ENCODE results near the gene SIM2.

SIM2 gene

GRCh38 chr21:36677443-36677842, 21.5 kb upstream of the SIM2 start:
- Histone ChIP-seq H3K36me3 (ENCODE audit: insufficient read depth, low read length) (no peaks in the 10 kb centered on the region), H3K4me3 (no peak overlapping the region), H3K9me3 (ENCODE audit: low read depth, low read length) (no peaks in the 10 kb centered on the region), H3K27ac (no peak overlapping the region), H3K9ac (ENCODE audit: insufficient read length) (no peak overlapping the region)
- no peak for TF ChIP-seq FOXP2 (optimal IDR thresholded peaks at IDR 0.05; ENCODE audit: control extremely low read depth, extremely low read length, insufficient read depth)
- TF ChIP-seq POLR2AphosphoS5 (IDR thresholded peaks at IDR 0.05; ENCODE audit: borderline replicate concordance, low read depth, low read length): no peak
- TF ChIP-seq EZH2 (IDR thresholded peaks at IDR 0.05): no peak
- no peak for DNase-seq (ENCODE audit: low read depth, low spot score)

- H3K27ac ChIP-seq: no peak overlapping the region
- no peaks in the 10 kb centered on the region for H3K9me3 ChIP-seq (ENCODE audit: low read depth, low read length)
- no peak overlapping the region for H3K4me3 ChIP-seq
- no peak overlapping the region for H3K9ac ChIP-seq (ENCODE audit: insufficient read length)
- TF ChIP-seq POLR2AphosphoS5 (IDR thresholded peaks at IDR 0.05; ENCODE audit: borderline replicate concordance, low read depth, low read length): no peak
- no peak for TF ChIP-seq EZH2 (IDR thresholded peaks at IDR 0.05)
- no peak for TF ChIP-seq FOXP2 (optimal IDR thresholded peaks at IDR 0.05; ENCODE audit: control extremely low read depth, extremely low read length, insufficient read depth)
- no peaks in the 10 kb centered on the region for H3K36me3 ChIP-seq (ENCODE audit: insufficient read depth, low read length)
- DNase-seq (ENCODE audit: low read depth, low spot score): no peak
Observed at GRCh38 chr21:36678538-36678937, 20.4 kb upstream of the SIM2 start.

- no peak overlapping the region for H3K4me3 ChIP-seq
- no peak for TF ChIP-seq POLR2AphosphoS5 (IDR thresholded peaks at IDR 0.05; ENCODE audit: borderline replicate concordance, low read depth, low read length)
- TF ChIP-seq EZH2 (IDR thresholded peaks at IDR 0.05): no peak
- no peak for TF ChIP-seq FOXP2 (optimal IDR thresholded peaks at IDR 0.05; ENCODE audit: control extremely low read depth, extremely low read length, insufficient read depth)
- H3K9me3 ChIP-seq (ENCODE audit: low read depth, low read length): no peaks in the 10 kb centered on the region
- no peak overlapping the region for H3K9ac ChIP-seq (ENCODE audit: insufficient read length)
- no peak for DNase-seq (ENCODE audit: low read depth, low spot score)
- H3K36me3 ChIP-seq (ENCODE audit: insufficient read depth, low read length): no peaks in the 10 kb centered on the region
- H3K27ac ChIP-seq: no peak overlapping the region
Observed at GRCh38 chr21:36681117-36681631, 17.7 kb upstream of the SIM2 start.

- no peaks in the 10 kb centered on the region for H3K9me3 ChIP-seq (ENCODE audit: low read depth, low read length)
- no peaks in the 10 kb centered on the region for H3K36me3 ChIP-seq (ENCODE audit: insufficient read depth, low read length)
- H3K27ac ChIP-seq: no peak overlapping the region
- no peak overlapping the region for H3K4me3 ChIP-seq
- no peak for DNase-seq (ENCODE audit: low read depth, low spot score)
- no peak for TF ChIP-seq POLR2AphosphoS5 (IDR thresholded peaks at IDR 0.05; ENCODE audit: borderline replicate concordance, low read depth, low read length)
- no peak for TF ChIP-seq EZH2 (IDR thresholded peaks at IDR 0.05)
- TF ChIP-seq FOXP2 (optimal IDR thresholded peaks at IDR 0.05; ENCODE audit: control extremely low read depth, extremely low read length, insufficient read depth): no peak
- H3K9ac ChIP-seq (ENCODE audit: insufficient read length): no peak overlapping the region
Observed at GRCh38 chr21:36684957-36685714, 13.8 kb upstream of the SIM2 start.

- Histone ChIP-seq H3K36me3 (ENCODE audit: insufficient read depth, low read length) (no peaks in the 10 kb centered on the region), H3K27ac (no peak overlapping the region), H3K4me3 (no peak overlapping the region), H3K9me3 (ENCODE audit: low read depth, low read length) (no peaks in the 10 kb centered on the region), H3K9ac (ENCODE audit: insufficient read length) (no peak overlapping the region)
- no peak for TF ChIP-seq FOXP2 (optimal IDR thresholded peaks at IDR 0.05; ENCODE audit: control extremely low read depth, extremely low read length, insufficient read depth)
- no peak for TF ChIP-seq POLR2AphosphoS5 (IDR thresholded peaks at IDR 0.05; ENCODE audit: borderline replicate concordance, low read depth, low read length)
- TF ChIP-seq EZH2 (IDR thresholded peaks at IDR 0.05): no peak
- DNase-seq (ENCODE audit: low read depth, low spot score): no peak
Observed at GRCh38 chr21:36686955-36687354, 12.0 kb upstream of the SIM2 start.

GRCh38 chr21:36688324-36688723, 10.6 kb upstream of the SIM2 start:
- no peak overlapping the region for H3K4me3 ChIP-seq
- no peak overlapping the region for H3K27ac ChIP-seq
- H3K9me3 ChIP-seq (ENCODE audit: low read depth, low read length): no peaks in the 10 kb centered on the region
- TF ChIP-seq FOXP2 (optimal IDR thresholded peaks at IDR 0.05; ENCODE audit: control extremely low read depth, extremely low read length, insufficient read depth): no peak
- TF ChIP-seq EZH2 (IDR thresholded peaks at IDR 0.05): no peak
- TF ChIP-seq POLR2AphosphoS5 (IDR thresholded peaks at IDR 0.05; ENCODE audit: borderline replicate concordance, low read depth, low read length): no peak
- H3K36me3 ChIP-seq (ENCODE audit: insufficient read depth, low read length): no peaks in the 10 kb centered on the region
- H3K9ac ChIP-seq (ENCODE audit: insufficient read length): no peak overlapping the region
- no peak for DNase-seq (ENCODE audit: low read depth, low spot score)

- TF ChIP-seq FOXP2 (optimal IDR thresholded peaks at IDR 0.05; ENCODE audit: control extremely low read depth, extremely low read length, insufficient read depth) (no peak), POLR2AphosphoS5 (IDR thresholded peaks at IDR 0.05; ENCODE audit: borderline replicate concordance, low read depth, low read length) (no peak), EZH2 (IDR thresholded peaks at IDR 0.05) (no peak)
- Histone ChIP-seq H3K9ac (ENCODE audit: insufficient read length) (no peak overlapping the region), H3K27ac (no peak overlapping the region), H3K9me3 (ENCODE audit: low read depth, low read length) (no peaks in the 10 kb centered on the region), H3K36me3 (ENCODE audit: insufficient read depth, low read length) (no peaks in the 10 kb centered on the region), H3K4me3 (no peak overlapping the region)
- DNase-seq (ENCODE audit: low read depth, low spot score): no peak
Observed at GRCh38 chr21:36689324-36689723, 9.6 kb upstream of the SIM2 start.

GRCh38 chr21:36690628-36691554, 8.0 kb upstream of the SIM2 start:
- no peak for DNase-seq (ENCODE audit: low read depth, low spot score)
- Histone ChIP-seq H3K27ac (no peak overlapping the region), H3K9ac (ENCODE audit: insufficient read length) (no peak overlapping the region), H3K4me3 (no peak overlapping the region), H3K9me3 (ENCODE audit: low read depth, low read length) (no peaks in the 10 kb centered on the region), H3K36me3 (ENCODE audit: insufficient read depth, low read length) (no peaks in the 10 kb centered on the region)
- TF ChIP-seq EZH2 (IDR thresholded peaks at IDR 0.05) (no peak), FOXP2 (optimal IDR thresholded peaks at IDR 0.05; ENCODE audit: control extremely low read depth, extremely low read length, insufficient read depth) (no peak), POLR2AphosphoS5 (IDR thresholded peaks at IDR 0.05; ENCODE audit: borderline replicate concordance, low read depth, low read length) (no peak)

Data from SK-N-MC (cell line).